Activated CD8-positive, alpha-beta memory T cell treated with anti-CD3 and anti-CD28 coated beads, Interleukin-2, amount 10 ng/mL, durations not matched to agents 7 days and 5 days (primary cell): ENCODE data around the gene OR5A1. TPM values are rescaled to one million over a fixed set of nuclear protein-coding genes. Genes with fewer than 3 reads are reported as not detected.

Source experiments
- ATAC-seq: fragments of 150-1000 bp; cut with Tn5 transposase; one replicate; pipeline ENCODE4 v1.10.0; 2021; ENCODE audit warnings: moderate library complexity
- CTCF ChIA-PET: fragments of 350-600 bp; sonication (Branson Sonifier 250); formaldehyde crosslinking; loops from one replicate; lab custom pipeline; 2021; ENCODE audit warnings: antibody characterized with exemption; lab: Charles Lee
- DNase-seq: peaks from one replicate; pipeline ENCODE4 v3.0.0-alpha.2; 2020
- H3K27ac Mint-ChIP-seq: one replicate; pipeline ENCODE4 v1.8.0; 2021; ENCODE audit warnings: mild to moderate bottlenecking, mixed read lengths
- H3K27me3 Mint-ChIP-seq: one replicate; pipeline ENCODE4 v1.8.0; 2021; ENCODE audit warnings: mixed read lengths
- H3K36me3 Mint-ChIP-seq: one replicate; pipeline ENCODE4 v1.8.0; 2021; ENCODE audit warnings: mild to moderate bottlenecking, mixed read lengths
- H3K4me1 Mint-ChIP-seq: one replicate; pipeline ENCODE4 v1.8.0; 2021; ENCODE audit warnings: mixed read lengths
- H3K4me3 Mint-ChIP-seq: one replicate; pipeline ENCODE4 v1.8.0; 2021; ENCODE audit warnings: mild to moderate bottlenecking, moderate library complexity, mixed read lengths
- H3K9me3 Mint-ChIP-seq: one replicate; pipeline ENCODE4 v1.8.0; 2022; ENCODE audit warnings: low read depth, mixed read lengths
- total RNA-seq, 2 experiments: library from RNA; stranded (reverse); gene quantifications; one replicate each; pipeline ENCODE4 v1.2.3, GENCODE V29; 2021

The OR5A1 gene
- total RNA-seq = not detected

DNA sequence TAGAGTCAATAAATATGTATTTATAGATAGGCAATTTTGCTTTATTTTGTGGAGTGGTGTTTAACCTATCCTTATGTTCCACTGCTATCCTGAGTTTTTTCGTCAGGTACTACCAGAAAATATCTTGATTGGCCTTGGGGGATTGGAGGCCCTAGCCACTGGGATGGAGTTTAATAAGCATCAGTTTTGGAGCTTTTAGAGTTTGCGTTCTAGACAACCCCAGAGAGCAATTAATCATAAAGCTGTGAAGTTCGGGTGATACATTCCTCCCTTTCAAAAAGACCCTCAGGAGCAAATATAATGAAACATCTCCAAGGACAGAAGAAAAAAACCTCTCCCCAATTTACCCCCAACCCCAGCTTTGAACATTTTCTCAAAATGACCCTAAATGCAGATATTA lies at the start of gene OR5A1:
Gene OR5A1, plus strand, starts transcription at position 301 of the 400 bp plus-strand sequence. CDS start 6,700 bp downstream, outside the sequence.
- H3K9me3 Mint-ChIP-seq = no peaks in the 10 kb centered on the region
- H3K27me3 Mint-ChIP-seq = peaks cover 35% of the 10 kb centered on the region
- DNase-seq (no peak), ATAC-seq (no peak)
- no peaks in the 10 kb centered on the region for H3K4me1 Mint-ChIP-seq
- H3K27ac Mint-ChIP-seq = no peak within 1 kb of the TSS
- H3K4me3 Mint-ChIP-seq = no peak within 1 kb of the TSS
- CTCF ChIA-PET = interaction anchor here (1.3 kb wide), 1 partner anchor 264 kb away, joined by 3 read pairs; the partner anchor contains the start of gene DTX4
- no peaks in the 10 kb centered on the region for H3K36me3 Mint-ChIP-seq

DNA sequence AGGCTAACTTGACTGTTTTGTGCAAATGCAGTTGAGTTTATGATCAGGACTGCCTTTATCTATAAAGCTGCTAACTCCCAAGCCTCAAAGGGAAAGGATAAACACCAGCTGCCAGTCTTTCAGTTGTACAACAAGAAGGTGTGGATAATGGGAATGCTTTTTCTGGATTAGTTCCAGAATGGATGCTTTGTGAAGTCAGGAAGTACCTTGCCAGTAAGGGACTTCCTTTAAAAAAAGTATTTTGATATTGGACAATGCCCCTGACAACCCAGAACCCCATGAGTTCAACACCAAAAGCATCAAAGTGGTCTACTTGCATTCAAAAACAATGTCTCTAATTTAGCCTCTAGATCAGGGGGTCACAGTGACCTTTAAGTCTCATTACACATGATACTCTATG lies 42.1 kb upstream of the OR5A1 start:
- Mint-ChIP-seq H3K27me3 (no peaks in the 10 kb centered on the region), H3K36me3 (no peaks in the 10 kb centered on the region), H3K9me3 (no peaks in the 10 kb centered on the region), H3K4me1 (no peaks in the 10 kb centered on the region), H3K27ac (no peak overlapping the region), H3K4me3 (no peak overlapping the region)
- ATAC-seq = no peak
- DNase-seq = no peak
- CTCF ChIA-PET = no interaction called here

GRCh38 chr11:59400461-59401261 lies 35.6 kb upstream of the OR5A1 start:
- CTCF ChIA-PET = no interaction called here
- ATAC-seq (no peak), DNase-seq (no peak)
- Mint-ChIP-seq H3K36me3 (no peaks in the 10 kb centered on the region), H3K4me3 (no peak overlapping the region), H3K27me3 (no peaks in the 10 kb centered on the region), H3K4me1 (no peaks in the 10 kb centered on the region), H3K9me3 (peaks cover 12% of the 10 kb centered on the region), H3K27ac (no peak overlapping the region)

- Mint-ChIP-seq H3K4me3 (no peak overlapping the region), H3K27me3 (no peaks in the 10 kb centered on the region), H3K36me3 (no peaks in the 10 kb centered on the region), H3K4me1 (no peaks in the 10 kb centered on the region), H3K9me3 (peaks cover 12% of the 10 kb centered on the region), H3K27ac (no peak overlapping the region)
- DNase-seq (no peak), ATAC-seq (no peak)
- CTCF ChIA-PET = no interaction called here
These were observed 35.1 kb upstream of the OR5A1 start for GRCh38 chr11:59401262-59401552.

DNA sequence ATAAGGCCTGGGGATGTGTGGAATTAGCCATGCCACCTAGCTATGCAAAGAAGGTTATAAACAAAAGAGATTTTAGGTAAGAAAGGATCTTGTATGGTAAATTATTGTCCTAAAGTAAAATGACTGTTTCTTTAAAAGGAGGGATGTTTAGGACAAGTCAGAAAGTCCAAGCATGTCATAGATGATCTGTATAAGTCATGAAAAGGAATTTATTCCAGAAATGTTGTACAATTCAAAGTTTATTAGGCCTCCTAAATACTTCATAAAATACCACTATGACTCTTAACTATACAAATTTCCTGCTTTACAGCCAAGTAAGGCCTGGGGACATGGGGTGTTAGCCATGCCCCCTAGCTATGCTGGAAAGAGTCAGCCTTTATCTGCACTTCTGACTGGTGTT lies 32.7 kb upstream of the OR5A1 start:
- DNase-seq (no peak), ATAC-seq (no peak)
- Mint-ChIP-seq H3K36me3 (no peaks in the 10 kb centered on the region), H3K27ac (no peak overlapping the region), H3K9me3 (peaks cover 12% of the 10 kb centered on the region), H3K27me3 (no peaks in the 10 kb centered on the region), H3K4me1 (no peaks in the 10 kb centered on the region), H3K4me3 (no peak overlapping the region)
- CTCF ChIA-PET = no interaction called here

DNA sequence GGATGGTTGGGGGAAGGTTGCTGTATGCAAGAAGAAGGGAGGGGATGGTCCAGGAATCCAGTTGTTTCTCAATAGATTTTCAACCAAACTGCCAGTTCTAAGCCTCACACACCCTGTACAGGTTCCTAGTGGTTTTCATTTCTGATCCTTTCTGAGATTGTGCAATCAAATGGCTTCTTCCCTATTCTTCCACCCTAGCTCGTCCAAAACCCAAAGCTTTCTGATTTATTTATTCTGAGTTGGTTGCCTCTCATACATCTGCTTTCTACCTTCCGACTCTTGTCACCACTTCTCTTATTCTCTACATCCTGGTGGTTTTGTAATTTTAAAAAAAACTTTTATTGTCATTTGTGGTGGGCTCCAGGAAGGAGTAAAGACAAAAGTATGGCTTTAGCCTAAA lies 22.6 kb upstream of the OR5A1 start:
- CTCF ChIA-PET = no interaction called here
- no peak overlapping the region for H3K27ac Mint-ChIP-seq

DNA sequence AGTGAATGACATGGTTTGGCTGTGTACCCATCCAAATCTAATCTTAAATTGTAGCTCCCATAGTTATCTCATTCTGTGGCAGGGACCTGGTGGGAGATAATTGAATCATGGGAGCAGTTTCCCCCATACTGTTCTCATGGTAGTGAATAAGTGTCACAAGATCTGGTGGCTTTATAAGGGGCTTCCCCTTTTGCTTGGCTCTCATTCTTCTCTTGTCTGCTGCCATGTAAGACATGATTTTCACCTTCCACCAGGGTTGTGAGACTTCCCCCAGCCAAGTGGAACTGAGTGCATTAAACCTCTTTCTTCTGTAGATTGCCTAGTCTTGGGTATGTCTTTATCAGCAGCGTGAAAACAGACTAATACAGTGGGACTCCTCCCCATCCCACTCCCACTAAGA lies 21.2 kb upstream of the OR5A1 start:
- no peaks in the 10 kb centered on the region for H3K36me3 Mint-ChIP-seq
- H3K9me3 Mint-ChIP-seq = no peaks in the 10 kb centered on the region
- peaks cover 32% of the 10 kb centered on the region for H3K27me3 Mint-ChIP-seq
- no peak overlapping the region for H3K4me3 Mint-ChIP-seq
- CTCF ChIA-PET = interaction anchor here (0.9 kb wide), 2 partner anchors 14 to 244 kb away, joined by 4 to 5 read pairs; no protein-coding TSS in a partner anchor
- ATAC-seq (no peak), DNase-seq (no peak)
- no peak overlapping the region for H3K27ac Mint-ChIP-seq
- H3K4me1 Mint-ChIP-seq = no peaks in the 10 kb centered on the region

More for the DNA sequence above, 22.6 kb upstream of the OR5A1 start:
- ATAC-seq (no peak), DNase-seq (no peak)
- H3K27me3 Mint-ChIP-seq = peaks cover 23% of the 10 kb centered on the region
- H3K9me3 Mint-ChIP-seq = no peaks in the 10 kb centered on the region
- no peaks in the 10 kb centered on the region for H3K36me3 Mint-ChIP-seq
- no peaks in the 10 kb centered on the region for H3K4me1 Mint-ChIP-seq
- no peak overlapping the region for H3K4me3 Mint-ChIP-seq

DNA sequence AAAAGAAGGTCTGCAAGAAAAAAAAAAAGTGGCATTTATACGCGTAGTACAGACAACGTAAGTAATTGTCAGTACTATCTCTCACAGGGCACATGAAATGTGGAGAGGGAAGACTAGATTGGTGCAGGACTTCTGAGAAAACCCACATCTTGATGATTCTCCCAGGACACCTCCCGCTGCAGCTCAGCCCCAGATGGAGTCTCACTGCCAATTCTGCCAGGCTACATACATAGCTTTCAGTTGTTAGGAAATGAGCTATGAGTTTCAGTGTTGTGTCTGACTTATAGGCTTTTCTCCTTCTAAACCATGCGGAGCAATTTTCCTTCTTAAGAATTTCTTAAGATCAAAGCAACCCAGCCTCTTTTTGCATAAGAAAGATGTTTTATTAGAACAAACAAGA lies 19.7 kb upstream of the OR5A1 start:
- no peak overlapping the region for H3K4me3 Mint-ChIP-seq
- DNase-seq (no peak), ATAC-seq (no peak)
- no peaks in the 10 kb centered on the region for H3K9me3 Mint-ChIP-seq
- peaks cover 32% of the 10 kb centered on the region for H3K27me3 Mint-ChIP-seq
- CTCF ChIA-PET = no interaction called here
- H3K4me1 Mint-ChIP-seq = no peaks in the 10 kb centered on the region
- no peaks in the 10 kb centered on the region for H3K36me3 Mint-ChIP-seq
- no peak overlapping the region for H3K27ac Mint-ChIP-seq

DNA sequence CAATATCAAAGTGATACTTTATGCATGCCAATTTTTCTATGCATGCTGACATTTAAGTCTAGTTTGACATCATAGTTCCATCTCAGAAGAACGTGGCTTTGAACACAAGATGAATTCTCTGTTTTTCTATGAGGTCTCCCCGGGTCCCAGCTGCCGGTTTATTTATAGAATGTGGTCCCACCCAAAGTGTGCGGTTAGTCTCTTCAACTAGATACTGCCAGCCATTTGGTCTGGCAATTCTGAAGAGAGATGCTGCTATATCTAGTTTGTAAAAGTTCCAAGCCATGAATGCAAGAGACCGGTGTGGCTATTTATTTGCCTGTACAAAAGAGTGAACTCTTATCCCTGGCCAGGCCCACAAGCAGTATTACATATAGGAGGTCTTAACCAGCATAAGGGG lies 19.2 kb upstream of the OR5A1 start:
- H3K36me3 Mint-ChIP-seq = no peaks in the 10 kb centered on the region
- H3K27ac Mint-ChIP-seq = no peak overlapping the region
- H3K4me3 Mint-ChIP-seq = no peak overlapping the region
- DNase-seq (no peak), ATAC-seq (no peak)
- no peaks in the 10 kb centered on the region for H3K4me1 Mint-ChIP-seq
- peaks cover 32% of the 10 kb centered on the region for H3K27me3 Mint-ChIP-seq
- no peaks in the 10 kb centered on the region for H3K9me3 Mint-ChIP-seq
- CTCF ChIA-PET = no interaction called here

GRCh38 chr11:59418156-59418555 lies 18.1 kb upstream of the OR5A1 start:
- Mint-ChIP-seq H3K27me3 (peaks cover 30% of the 10 kb centered on the region), H3K4me3 (no peak overlapping the region), H3K36me3 (no peaks in the 10 kb centered on the region), H3K27ac (no peak overlapping the region), H3K4me1 (peaks cover 4% of the 10 kb centered on the region), H3K9me3 (no peaks in the 10 kb centered on the region)
- DNase-seq (no peak), ATAC-seq (no peak)
- CTCF ChIA-PET = interaction anchor here (1.3 kb wide), 1 partner anchor 13 kb away, joined by 3 read pairs; no protein-coding TSS in a partner anchor

GRCh38 chr11:59423835-59424234 lies 12.4 kb upstream of the OR5A1 start:
- CTCF ChIA-PET = no interaction called here
- H3K27ac Mint-ChIP-seq = no peak overlapping the region

DNA sequence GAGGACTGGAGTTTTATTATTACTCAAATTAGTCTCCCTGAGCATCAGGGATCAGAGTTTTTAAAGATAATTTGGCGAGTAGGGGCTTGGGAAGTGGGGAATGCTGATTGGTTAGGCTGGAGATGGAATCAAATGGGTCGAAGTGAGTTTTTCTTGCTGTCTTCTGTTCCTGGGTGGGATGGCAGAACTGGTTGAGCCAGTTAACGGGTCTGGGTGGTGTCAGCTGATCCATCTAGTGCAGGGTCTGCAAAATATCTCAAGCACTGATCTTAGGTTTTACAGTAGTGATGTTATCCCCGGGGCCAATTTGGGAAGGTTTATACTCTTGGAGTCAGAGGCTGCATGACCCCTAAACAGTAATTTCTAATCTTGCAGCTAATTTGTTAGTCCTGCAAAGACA lies 11.1 kb upstream of the OR5A1 start:
- CTCF ChIA-PET = interaction anchor here (0.7 kb wide), 1 partner anchor 85 kb away, joined by 3 read pairs; no protein-coding TSS in a partner anchor
- H3K27ac Mint-ChIP-seq = no peak overlapping the region
- peaks cover 10% of the 10 kb centered on the region for H3K27me3 Mint-ChIP-seq
- no peaks in the 10 kb centered on the region for H3K36me3 Mint-ChIP-seq
- H3K4me3 Mint-ChIP-seq = no peak overlapping the region
- no peak for ATAC-seq
- no peaks in the 10 kb centered on the region for H3K9me3 Mint-ChIP-seq
- peaks cover 4% of the 10 kb centered on the region for H3K4me1 Mint-ChIP-seq
- no peak for DNase-seq

More at GRCh38 chr11:59423835-59424234, 12.4 kb upstream of the OR5A1 start:
- no peak for ATAC-seq
- Mint-ChIP-seq H3K36me3 (no peaks in the 10 kb centered on the region), H3K27me3 (peaks cover 13% of the 10 kb centered on the region), H3K9me3 (no peaks in the 10 kb centered on the region), H3K4me3 (no peak overlapping the region), H3K4me1 (peaks cover 4% of the 10 kb centered on the region)
- no peak for DNase-seq

- no peak within 1 kb of the TSS for H3K27ac Mint-ChIP-seq
- peaks cover 4% of the 10 kb centered on the region for H3K4me1 Mint-ChIP-seq
- H3K9me3 Mint-ChIP-seq = no peaks in the 10 kb centered on the region
- CTCF ChIA-PET = no interaction called here
- DNase-seq (no peak), ATAC-seq (no peak)
- no peaks in the 10 kb centered on the region for H3K36me3 Mint-ChIP-seq
- H3K27me3 Mint-ChIP-seq = peaks cover 10% of the 10 kb centered on the region
- H3K4me3 Mint-ChIP-seq = no peak within 1 kb of the TSS
These were observed 9.8 kb upstream of the OR5A1 start, which contains the start of gene OR5A2 for GRCh38 chr11:59426361-59427067. Gene OR5A2, minus strand, starts transcription at chr11:59426413. Its CDS starts 3,460 bp downstream, at chr11:59422953.

DNA sequence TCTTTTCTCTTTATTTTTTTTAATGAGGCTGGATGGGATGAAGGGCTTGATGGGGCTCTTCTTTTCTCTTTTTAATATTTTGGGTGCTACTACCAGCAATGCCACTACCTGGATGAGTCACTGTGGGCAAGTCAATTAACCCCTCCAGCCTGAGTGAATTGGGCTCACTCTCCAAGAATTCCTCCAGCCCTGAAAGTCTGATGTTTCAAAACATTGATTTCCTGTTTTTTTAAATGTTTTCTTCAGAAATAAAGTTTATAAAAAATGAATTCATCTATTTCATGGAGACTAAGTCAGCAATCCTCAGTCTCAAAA lies 9.2 kb upstream of the OR5A1 start:
- Mint-ChIP-seq H3K4me1 (peaks cover 4% of the 10 kb centered on the region), H3K27me3 (peaks cover 14% of the 10 kb centered on the region), H3K27ac (no peak overlapping the region), H3K36me3 (no peaks in the 10 kb centered on the region), H3K4me3 (no peak overlapping the region), H3K9me3 (no peaks in the 10 kb centered on the region)
- DNase-seq (no peak), ATAC-seq (no peak)
- CTCF ChIA-PET = no interaction called here
